HG03175 (cell line): ENCODE measurements around the gene GLIPR2.
A peak's percentile ranks its signal among the peaks of the same experiment; 100 is the strongest.
"Not testable (repeated sequence)": the region's sequence is repeated elsewhere in the genome, so short reads cannot be mapped to it uniquely, and the experiment has no call there.

ENCODE experiments used
- ATAC-seq: cut with Tn5 transposase; IDR thresholded peaks from one replicate; pipeline ENCODE4 v1.9.1; 2021; ENCODE audit warnings: mild to moderate bottlenecking, moderate library complexity; ENCODE audit not compliant: unreplicated experiment

Gene GLIPR2, protein sequence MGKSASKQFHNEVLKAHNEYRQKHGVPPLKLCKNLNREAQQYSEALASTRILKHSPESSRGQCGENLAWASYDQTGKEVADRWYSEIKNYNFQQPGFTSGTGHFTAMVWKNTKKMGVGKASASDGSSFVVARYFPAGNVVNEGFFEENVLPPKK

DNA sequence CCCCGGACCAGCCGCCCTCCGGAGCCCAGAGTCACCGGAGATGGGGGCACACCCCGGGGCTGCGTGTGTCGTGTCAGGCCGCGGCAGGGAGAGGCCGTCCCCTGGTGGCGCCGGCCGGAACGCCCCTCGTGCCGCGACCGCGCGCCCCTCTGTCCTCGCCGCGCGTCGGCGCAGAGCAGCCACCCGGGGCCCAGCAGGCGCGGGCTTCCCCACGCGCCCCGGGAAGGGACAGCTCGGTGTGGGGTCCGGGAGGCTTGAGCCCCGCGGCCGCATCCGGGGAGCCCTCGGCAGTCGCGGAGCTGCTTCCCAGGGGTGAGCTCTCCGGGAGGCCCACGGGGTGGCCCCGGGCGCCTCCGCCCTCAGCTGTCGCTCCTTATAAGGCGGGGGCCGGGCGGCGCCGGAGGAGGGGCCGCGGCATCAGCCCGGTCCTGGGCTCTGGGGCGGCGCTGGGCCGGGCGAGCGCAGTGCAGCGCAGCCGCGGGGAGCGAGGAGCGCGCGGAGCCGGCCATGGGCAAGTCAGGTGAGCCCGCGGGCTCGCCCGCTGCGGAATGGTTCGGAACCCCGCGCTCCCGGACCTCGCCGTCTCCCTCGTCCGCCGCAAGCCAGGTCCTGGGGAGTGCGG lies at the start of gene GLIPR2:
GLIPR2 (plus strand) TSS at position 462 of the 622 bp plus-strand sequence; CDS start at position 508, 46 bp downstream.
- ATAC-seq = peak; percentile 84

DNA sequence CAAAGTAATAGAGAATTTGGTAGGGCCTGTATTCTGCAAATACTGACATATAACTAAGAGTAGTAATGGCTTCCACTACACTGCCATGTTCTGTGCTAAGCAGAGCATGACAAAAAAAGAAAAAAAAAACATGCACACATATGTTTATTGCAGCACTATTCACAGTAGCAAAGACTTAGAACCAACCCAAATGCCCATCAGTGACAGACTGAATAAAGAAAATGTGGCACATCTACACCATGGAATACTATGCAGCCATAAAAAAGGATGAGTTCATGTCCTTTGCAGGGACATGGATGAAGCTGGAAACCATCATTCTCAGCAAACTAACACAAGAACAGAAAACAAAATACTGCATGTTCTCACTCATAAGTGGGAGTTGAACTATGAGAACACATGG lies 49.5 kb upstream of the GLIPR2 start:
- not testable (repeated sequence) for ATAC-seq

DNA sequence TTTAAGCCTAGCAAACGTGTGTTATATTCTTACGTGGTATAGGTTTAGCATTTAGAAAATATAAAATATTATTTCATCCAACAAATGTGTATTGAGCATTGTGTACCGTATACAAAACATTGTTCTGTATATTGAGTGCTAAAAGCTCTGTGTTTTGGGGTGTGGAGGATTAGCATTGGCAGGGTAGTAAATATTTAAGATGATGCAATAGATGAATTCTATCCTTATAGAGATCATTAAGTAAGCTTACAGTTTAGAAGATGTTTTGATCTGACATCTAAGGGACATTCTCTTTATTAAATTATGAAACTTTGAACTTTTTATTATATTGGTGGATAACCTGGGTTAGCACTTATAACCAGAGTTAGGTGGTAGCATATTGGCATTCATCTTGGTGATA lies 48.5 kb upstream of the GLIPR2 start:
- no peak for ATAC-seq

DNA sequence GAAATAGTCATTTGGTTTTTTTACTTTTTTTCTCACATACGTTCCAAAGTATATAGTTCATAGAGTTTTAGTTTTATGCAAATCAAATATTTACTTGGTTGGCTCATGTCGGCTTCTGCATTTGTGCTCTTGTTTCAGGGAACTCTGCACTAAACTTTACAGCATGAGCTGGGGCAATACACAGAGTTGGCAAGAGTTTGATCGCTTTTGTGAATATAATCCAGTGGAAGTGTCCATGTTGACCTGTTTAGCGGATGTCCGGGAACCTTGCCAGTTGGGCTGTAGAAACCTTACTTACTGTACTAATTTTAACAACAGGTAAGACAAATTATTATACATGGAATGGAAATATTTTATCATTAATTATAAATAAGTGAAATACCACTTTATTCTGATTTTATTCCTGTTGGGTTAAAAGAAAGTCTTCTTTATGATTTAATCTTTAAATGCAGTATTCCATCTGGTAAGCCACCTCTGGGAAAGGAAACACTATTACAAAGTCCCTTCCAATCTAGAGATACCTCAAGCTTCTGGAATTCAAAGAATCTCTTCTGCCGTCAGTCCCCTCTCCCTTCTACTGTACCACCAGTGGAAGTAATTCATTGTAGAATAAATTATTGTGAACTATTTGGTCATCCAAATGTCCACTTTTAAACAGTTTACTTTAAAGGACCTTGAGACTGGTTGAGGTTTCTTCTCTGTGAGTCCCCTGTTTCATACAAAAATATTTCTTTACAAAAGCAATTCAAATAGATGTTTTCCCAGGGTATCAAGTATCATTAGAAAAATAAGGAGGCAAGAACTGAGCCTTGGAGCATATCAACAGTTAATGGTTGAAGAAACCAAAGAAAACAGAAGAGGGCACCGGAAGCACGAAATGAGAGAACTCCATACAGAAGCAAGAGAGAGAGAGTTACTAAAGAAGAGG lies 45.2 kb upstream of the GLIPR2 start:
- ATAC-seq = no peak

DNA sequence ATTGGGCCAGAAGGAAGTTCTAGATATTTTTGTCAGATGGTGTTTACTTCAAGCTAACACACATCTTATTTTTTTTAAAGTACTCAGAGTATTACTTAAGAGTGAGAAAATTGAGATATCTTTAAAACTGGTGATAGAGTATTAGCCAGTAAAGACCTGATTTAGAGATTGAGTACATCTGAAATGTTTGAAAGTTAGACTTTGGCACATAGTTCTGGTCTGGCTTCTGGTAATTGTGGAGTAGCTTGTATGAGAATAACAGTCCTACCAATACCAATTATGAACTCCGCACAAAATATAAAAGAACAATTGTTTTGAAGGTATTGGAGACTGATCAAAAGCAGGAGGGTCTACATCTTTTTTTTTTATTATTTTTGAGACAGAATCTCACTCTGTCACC lies 44.5 kb upstream of the GLIPR2 start:
- no peak for ATAC-seq

DNA sequence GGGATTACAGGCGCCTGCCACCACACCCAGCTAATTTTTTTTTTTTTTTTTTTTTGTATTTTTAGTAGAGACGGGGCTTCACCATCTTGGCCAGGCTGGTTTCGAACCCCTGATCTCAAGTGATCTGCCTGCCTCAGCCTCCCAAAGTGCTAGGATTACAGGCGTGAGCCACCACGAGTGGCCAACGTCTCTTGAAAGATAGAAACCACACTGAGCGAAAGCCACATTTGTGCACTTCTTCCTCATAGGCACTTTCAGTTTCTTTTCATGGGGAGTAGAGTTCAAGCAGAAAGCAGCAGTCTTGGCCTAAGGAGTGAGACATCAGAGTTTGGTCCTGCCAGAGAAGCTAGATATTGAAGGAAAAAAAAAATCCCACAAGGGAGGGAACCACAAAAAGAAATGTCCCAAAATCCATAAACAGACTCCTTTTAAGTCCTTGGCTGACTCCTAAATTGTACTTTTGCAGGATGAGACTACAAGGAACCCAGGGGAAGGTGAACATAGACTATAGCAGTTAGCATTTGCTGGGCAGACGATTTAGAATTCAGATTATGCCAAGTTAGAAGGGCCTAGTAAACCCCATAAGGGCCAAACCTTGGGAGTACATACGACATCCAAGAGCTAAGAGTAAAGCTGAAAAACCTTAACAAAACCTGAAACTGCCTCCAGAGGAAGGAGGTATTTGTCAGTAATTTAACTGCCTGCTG lies 43.9 kb upstream of the GLIPR2 start:
- peak; percentile 87 for ATAC-seq

DNA sequence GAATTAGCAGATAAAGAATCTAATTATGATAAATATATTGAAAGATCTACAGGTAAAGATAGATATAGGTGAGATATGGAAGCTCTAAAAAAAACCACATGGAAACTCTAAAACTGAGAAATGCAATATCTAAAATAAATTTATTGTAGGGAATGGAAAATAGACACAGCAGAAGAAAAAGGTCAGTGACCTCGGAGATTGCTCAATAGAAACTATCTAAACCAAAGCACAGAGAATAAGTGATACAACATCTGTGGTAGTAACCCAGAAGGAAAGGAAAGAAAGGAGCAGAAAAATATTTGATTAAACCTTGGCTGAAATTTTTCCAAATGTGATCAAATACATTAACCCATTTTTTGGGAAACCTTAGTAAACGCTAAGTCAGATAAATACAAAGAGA lies 43.1 kb upstream of the GLIPR2 start:
- ATAC-seq = no peak

DNA sequence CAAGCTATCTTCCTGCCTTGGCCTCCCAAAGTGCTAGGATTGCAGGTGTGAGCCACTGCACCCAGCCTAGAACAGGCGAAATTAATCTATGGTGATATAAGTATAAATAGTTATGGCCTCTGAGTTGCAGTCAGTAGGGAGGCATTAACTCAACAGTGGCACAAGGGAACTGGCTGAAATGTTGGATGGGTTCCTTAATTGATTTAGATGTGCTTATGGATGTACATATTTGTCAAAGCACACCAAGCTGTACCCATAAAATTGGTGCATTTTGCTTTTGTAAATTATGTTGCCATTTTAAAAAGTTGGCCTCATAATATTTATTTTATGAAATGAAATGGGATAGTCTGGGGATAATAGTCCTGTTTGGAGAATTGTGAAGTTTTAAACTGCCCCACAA lies 36.8 kb upstream of the GLIPR2 start:
- ATAC-seq = no peak

DNA sequence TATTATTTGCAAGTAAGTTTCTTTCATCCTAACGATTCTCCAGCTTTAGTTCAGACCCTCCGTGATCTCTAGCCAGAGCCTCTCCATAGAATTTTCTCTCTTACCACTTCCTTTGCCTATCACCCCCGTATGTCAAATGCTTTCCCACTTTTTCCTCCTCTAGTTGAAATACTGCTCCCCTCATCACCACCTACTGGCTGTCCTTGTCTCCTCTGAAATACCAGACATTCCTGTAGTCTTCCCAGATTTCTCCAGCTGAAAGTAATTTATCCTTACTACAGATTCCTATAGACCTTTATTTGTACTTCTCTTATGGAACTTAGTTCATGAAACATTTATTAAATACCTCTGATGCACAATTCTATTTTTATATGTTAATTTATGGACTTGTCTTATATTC lies 36.0 kb upstream of the GLIPR2 start:
- ATAC-seq = no peak

DNA sequence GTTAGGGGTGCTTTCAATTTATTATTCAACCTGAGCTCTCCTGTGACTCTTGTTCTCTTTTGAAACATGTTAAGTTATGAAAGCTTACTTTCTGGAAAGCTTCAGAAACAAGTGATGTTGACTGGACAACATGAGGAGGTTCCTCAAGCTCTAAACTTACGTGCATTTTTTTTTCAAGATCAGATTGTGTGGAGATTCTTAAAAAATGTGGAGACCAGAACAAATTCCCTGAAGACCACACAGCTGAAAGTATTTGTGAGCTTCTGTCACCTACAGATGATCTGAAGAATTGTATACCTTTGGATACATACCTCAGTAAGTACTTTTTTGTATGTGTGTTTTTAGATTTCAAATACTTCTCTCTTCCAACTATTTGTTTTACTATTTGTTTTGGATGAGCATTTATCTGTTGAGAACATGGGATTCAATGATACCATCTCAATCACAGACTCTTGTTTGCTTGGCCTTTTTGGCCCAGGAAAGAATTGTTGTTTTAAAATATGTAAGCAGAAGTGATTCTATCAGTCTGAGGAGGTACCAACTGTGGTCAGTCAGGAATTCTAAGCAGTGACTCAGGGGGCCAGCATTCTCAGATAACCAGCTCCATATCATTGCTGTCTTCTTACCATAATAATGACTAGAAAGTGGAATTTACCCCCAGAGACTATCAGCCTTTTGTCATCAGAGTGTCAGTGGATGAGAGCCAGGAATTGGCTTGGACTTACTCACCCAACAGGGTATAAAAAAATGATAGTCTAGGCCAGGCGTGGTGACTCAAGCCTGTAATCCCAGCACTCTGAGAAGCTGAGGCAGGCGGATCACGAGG lies 34.4 kb upstream of the GLIPR2 start:
- ATAC-seq = no peak

DNA sequence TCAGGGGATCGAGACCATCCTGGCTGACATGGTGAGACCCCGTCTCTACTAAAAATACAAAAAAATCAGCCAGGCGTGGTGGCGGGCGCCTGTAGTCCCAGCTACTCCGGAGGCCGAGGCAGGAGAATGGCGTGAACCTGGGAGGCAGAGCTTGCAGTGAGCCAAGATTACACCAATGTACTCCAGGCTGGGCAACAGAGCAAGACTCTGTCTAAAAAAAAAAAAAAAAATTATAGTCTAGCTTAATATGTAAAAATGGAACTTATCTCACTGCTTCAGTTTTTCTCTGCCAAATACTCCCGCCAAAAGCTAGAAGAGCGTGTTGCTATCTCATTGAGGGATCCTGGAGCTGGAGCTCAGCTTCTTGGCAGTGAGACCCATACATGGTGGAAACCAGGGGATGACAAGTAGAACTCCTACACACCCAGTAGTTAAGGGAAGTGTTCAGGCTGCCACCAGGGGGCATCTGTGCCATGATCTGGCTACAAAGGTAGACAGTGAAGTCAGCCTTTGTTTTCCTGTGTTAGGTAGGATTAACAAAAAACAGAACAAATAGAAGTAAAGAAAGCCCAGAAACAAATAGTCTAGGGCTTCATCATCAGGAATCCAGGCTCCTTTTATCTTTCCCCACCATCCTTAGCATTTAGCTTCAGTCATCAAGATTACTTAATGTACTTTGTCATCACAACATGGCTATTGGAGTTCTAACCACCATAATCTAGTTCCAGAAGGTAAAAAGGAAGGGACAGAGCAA lies 33.6 kb upstream of the GLIPR2 start:
- ATAC-seq = no peak

DNA sequence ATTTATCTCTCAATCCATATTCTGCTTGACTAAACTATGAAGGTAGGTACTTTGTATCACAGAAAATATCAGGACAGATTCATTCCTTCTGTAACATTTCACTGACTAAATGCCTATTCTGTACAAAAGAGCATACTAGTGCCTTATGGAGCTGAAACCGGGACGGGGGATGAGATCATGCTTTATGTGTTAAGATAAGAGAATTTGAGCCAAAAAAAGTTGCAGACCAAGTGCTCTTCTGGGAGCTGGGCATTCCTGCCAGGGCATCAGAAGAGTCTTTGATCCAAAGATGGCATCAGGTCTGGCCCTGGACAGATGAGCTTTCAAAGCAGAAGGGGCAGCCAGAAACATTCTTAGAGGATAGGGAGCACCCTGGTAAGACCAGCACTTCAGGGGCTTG lies 27.5 kb upstream of the GLIPR2 start:
- no peak for ATAC-seq

DNA sequence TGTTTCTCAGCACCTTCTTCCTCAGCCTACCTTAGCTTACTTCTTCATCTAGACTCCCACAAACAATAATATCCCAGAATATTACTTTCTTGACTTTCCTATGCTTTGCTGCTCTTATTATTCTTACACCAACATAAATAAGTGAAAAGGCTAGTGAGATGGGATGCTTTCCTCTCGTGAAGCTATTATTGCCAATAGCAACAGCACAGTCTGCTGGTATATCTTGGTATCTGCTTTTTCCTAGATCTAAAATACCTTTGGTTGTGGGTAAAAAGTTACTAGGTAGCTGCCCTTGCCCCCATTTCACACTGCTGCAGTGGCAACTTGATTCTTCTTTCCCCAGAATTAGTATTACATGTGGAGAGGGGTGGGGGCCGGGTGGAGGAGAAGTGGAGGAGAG lies 26.1 kb upstream of the GLIPR2 start:
- ATAC-seq = no peak

DNA sequence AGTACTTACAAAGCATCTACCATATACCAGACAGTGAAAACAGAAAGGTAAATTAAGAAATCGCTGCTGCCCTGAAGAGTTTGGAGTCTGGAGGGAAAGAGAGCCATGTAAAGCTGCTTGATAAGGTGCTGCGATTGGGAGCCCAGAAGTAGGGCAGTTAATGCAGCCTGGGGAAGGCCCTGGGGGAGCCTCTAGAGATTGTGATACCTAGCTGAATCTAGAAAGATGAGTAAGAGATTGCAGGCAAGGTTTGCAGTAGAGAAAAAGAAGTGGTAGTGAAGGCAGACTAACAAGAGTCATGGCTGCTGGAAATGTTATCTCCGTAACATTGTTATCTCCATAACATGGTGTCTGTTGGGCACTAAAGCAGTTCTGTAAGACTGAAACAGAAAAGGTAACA lies 24.0 kb upstream of the GLIPR2 start:
- no peak for ATAC-seq

DNA sequence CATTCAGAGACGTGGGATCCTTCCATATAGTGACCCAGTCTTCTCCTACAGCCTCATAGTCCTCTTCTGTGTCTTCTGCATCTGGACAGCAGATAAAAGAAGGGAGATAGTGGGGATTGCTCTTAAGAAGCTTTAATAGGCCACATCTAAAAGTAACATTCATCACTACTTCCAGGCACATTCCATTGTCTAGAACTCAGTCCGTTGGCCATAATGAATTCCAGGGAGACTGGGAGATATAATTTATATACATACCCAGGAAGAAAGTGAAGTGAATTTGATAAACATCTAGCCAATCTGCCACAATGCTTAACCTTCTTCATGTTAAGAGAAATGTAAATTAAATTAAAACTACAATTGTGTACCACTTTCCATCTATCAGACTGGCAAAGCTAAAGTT lies 22.5 kb upstream of the GLIPR2 start:
- no peak for ATAC-seq

DNA sequence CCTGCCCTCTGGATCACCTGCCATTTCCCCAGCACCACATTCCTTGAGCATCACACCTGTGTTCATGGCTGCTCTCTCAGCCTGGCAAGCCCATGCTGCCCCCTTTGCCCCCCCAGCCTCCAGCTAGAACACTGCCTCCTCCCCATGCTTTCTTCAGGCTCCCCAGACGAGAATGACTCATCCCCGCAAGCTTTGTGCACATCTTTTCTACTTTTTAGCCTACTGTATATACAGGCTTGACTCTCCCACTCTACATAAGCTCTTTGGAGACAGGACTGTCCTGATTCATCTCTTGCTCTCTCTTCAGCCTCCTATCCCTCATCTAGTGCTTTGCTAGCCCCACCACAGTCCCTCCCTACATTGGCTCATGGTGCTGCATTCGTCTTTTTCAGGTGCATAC lies 19.9 kb upstream of the GLIPR2 start:
- ATAC-seq = no peak

DNA sequence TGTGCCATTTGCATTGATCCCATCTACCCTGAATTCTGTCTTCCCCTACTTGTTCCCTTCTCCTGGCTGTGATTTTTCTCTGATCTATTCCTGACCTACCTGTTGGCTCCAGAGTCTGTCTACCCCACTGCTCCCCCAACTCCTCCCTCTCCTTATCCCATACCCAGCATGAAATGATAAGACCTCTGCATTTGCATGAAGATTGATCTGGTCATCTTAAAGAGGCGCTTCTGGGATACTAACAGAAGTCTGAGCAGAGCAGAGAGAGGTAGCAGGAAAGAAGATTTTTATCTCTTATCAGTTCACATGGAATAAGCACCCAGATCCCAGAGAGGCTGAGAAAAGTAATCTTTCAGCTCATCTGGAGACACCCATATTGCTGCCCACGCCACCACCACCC lies 18.3 kb upstream of the GLIPR2 start:
- ATAC-seq = no peak

DNA sequence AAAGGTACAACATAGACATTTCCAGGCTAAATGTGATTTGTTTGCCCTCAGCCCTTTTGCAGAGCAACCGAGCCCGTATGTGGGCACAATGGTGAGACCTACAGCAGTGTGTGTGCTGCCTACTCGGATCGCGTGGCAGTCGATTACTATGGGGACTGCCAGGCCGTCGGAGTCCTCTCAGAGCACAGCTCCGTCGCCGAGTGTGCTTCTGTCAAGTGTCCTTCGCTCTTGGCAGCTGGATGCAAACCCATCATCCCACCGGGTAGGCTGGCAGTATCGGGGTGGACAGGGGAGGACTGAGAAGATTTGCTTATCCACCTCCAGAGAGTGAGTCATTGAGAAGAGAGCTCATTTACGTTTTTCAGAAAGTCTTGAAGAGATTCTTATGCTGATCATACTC lies 17.8 kb upstream of the GLIPR2 start:
- no peak for ATAC-seq

DNA sequence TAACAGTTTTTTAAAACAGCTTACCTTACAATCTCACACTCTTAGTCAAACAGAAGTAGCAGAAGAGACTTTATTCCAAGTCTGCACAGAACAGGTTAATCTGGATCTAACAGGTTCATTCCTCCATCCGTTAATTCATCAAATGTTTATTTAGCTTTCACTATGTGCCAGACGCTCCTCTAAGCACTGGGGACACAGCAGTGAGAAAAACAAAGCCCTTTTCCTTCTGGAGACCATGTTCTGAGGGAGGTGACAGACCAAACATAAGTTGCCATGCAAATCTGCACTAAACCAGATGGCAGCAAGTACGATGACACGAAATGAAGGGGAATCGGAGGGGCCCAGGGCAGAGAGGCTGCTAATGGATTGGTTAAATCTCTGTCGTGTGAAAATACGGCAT lies 17.1 kb upstream of the GLIPR2 start:
- no peak for ATAC-seq

DNA sequence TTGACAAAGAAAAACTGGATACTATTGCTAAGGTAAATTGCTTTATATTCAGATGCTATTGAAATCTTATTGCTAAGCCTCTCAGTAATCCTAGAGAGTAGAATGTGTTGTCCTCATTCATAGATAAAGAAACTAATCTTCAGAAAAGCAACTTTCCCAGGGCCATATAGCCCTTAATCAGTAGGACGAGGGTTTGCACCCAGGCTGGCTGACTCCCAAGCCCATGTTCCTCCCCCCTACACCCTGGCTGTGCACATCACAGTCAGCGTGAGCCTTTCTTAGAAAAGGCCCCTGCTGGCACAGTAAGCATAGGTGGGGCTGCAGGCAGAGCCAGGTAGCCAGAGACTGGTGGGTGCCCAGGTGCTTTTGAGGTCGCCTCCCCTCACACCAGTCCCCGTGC lies 15.8 kb upstream of the GLIPR2 start:
- ATAC-seq = no peak
